ENCODE results near the gene ENKUR. TPM values are rescaled to one million over a fixed set of nuclear protein-coding genes. Genes with fewer than 3 reads are reported as not detected.

The ENKUR gene
- total and polyA plus RNA-seq, 8 donors = 0.06 to 9.7 (median 5.6) TPM

GRCh38 chr10:24998044-24998443 is 17.9 kb downstream of the ENKUR start:
- Histone ChIP-seq H3K27me3 (no peaks in the 10 kb centered on the region), H3K9me3 (peaks cover 0 to 5% of the 10 kb centered on the region in 2 donors), H3K36me3 (no peaks in the 10 kb centered on the region), H3K4me3 (no peak overlapping the region), H3K27ac (no peak overlapping the region), H3K4me1 (no peaks in the 10 kb centered on the region)
- no peak for TF ChIP-seq CTCF (IDR thresholded peaks at IDR 0.05)
- no peak for DNase-seq
- intact Hi-C loops (cut with DNase I) = no loop called here
- no peak for ATAC-seq

DNA sequence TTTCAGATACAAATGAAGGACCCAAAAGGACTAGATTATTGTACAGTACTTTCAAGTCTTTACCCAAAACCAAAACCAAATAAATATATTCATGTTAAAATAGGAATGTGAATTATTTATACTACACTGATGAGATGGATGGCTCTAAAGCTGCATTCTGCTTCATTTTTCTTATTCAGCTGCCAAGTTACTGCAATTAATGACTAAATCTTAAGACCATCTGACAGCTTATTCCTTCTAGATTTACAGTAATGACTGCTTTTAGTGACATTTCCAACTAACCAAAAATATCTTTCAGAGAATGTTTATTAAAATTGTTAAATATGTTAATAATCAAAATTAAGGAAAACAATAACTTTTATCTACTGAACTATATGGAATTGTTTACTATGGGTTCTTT is 20.9 kb downstream of the ENKUR start:
- H3K27ac ChIP-seq = no peak overlapping the region
- no peaks in the 10 kb centered on the region for H3K36me3 ChIP-seq
- H3K27me3 ChIP-seq = no peaks in the 10 kb centered on the region
- DNase-seq (no peak), ATAC-seq (no peak)
- H3K4me1 ChIP-seq = no peaks in the 10 kb centered on the region
- intact Hi-C loops (cut with DNase I) = no loop called here
- H3K4me3 ChIP-seq = no peak overlapping the region
- no peak for TF ChIP-seq CTCF (IDR thresholded peaks at IDR 0.05)
- peaks cover 0 to 1% of the 10 kb centered on the region in 2 donors for H3K9me3 ChIP-seq

DNA sequence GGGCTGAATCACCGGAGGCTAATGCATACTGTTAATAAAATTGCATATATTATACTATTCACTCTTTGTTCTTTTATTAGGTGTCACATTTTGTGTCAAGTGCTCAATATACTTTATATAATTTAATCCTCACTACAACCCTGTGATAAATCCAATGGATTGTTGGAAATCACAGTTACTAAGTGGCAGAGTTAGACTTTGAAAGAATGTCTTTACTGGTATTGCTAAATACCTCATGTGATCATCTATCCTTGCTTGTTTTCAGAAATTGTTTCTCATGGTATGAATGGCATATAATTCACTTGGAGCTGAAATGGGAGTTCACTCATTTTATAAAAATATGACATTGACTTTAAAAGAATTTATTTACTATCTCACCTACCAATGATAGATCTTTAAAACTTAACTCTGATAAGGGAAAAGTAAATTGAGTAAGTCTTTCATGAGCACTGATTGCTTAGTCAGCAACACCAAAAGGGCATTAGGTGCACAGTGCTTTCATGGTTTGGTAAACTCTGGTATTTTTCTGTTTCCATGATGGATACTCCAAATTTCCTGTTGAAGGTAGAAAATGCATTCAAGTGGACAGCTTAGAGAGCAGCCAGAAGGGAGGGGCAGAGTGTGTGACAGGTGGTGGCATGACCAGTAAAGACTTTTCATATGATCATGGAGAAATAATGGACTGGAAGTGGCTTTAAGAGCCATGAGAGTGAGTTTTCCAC is 22.6 kb downstream of the ENKUR start:
- DNase-seq (no peak), ATAC-seq (no peak)
- Histone ChIP-seq H3K4me1 (no peaks in the 10 kb centered on the region), H3K9me3 (no peaks in the 10 kb centered on the region), H3K27me3 (no peaks in the 10 kb centered on the region), H3K27ac (no peak overlapping the region), H3K4me3 (no peak overlapping the region), H3K36me3 (no peaks in the 10 kb centered on the region)
- no peak for TF ChIP-seq CTCF (IDR thresholded peaks at IDR 0.05)
- intact Hi-C loops (cut with DNase I) = no loop called here

- ATAC-seq = no peak
Measured at GRCh38 chr10:24992512-24993133, 23.3 kb downstream of the ENKUR start.

More at GRCh38 chr10:24992512-24993133, 23.3 kb downstream of the ENKUR start:
- H3K27me3 ChIP-seq = no peaks in the 10 kb centered on the region
- no peak overlapping the region for H3K4me3 ChIP-seq
- no peak overlapping the region for H3K27ac ChIP-seq
- intact Hi-C loops (cut with DNase I) = no loop called here
- H3K4me1 ChIP-seq = no peaks in the 10 kb centered on the region
- TF ChIP-seq CTCF (IDR thresholded peaks at IDR 0.05) = no peak
- no peaks in the 10 kb centered on the region for H3K36me3 ChIP-seq
- no peaks in the 10 kb centered on the region for H3K9me3 ChIP-seq
- no peak for DNase-seq
